Testis (tissue), 2 donors: Measurements from ENCODE around the gene ARMCX4.

Experiments
- POLR2A ChIP-seq: fragments of 450-650 bp; IDR thresholded peaks from one replicate; pipeline ENCODE4 v1.6.1; 2017; ENCODE audit warnings: antibody characterized with exemption, mild to moderate bottlenecking, moderate library complexity
- TF ChIP-seq, protein P1 (sequence below), 3 experiments: fragments of 450-650 bp in 2 of 3; fragments of 200-600 bp in 1 of 3; sonication (generic) in 1 of 3; IDR thresholded peaks; one replicate each; pipeline ENCODE4 v1.5.1; 2016 to 2019; ENCODE audit warnings: antibody characterized with exemption in 3 of 3, mild to moderate bottlenecking in 2 of 3, moderate library complexity in 1 of 3

DNA sequence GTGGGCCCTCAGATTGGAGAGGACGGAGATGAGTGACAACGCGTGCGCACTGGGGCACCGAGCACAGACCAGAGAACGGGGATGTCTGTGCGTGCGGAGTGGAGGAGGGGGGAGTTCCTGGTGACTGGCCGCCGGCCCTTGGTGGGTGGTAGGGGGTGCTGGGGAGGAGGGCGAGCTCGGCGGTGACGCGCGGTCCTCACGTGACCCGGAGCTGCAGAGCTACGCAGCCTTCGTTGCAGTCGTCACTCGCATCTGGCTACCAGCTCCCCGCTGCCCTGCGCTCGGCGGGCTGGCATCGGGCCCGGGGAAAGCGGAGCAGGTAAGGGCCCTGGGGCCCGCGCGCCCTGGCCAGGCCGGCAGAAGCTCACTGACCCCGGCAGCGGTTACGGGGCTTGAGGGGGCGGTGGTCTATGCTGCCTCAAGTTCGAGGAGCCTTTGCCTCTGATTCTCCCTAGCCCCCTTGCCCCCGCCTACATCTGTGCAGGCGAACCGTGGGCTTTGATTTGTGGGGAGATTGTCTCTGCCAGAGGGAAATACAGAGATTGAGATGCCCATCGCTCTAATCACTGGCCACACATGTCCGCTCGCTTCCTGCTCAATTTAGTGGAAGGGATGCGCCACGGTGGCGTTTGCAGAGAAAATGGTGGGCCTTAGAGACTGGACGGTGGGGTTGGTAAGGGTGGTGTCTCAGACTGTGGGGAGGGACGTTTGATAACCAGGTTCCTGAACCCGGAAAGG, at the start of gene ARMCX4:
- TF ChIP-seq, protein P1, sequence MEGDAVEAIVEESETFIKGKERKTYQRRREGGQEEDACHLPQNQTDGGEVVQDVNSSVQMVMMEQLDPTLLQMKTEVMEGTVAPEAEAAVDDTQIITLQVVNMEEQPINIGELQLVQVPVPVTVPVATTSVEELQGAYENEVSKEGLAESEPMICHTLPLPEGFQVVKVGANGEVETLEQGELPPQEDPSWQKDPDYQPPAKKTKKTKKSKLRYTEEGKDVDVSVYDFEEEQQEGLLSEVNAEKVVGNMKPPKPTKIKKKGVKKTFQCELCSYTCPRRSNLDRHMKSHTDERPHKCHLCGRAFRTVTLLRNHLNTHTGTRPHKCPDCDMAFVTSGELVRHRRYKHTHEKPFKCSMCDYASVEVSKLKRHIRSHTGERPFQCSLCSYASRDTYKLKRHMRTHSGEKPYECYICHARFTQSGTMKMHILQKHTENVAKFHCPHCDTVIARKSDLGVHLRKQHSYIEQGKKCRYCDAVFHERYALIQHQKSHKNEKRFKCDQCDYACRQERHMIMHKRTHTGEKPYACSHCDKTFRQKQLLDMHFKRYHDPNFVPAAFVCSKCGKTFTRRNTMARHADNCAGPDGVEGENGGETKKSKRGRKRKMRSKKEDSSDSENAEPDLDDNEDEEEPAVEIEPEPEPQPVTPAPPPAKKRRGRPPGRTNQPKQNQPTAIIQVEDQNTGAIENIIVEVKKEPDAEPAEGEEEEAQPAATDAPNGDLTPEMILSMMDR (IDR thresholded peaks at IDR 0.05), result no peak
- no peak for TF ChIP-seq POLR2A
